Right atrium auricular region (tissue), 2 donors: ENCODE results near the gene SLC4A9. TPM values are rescaled to one million over a fixed set of nuclear protein-coding genes. Genes with fewer than 3 reads are reported as not detected.

Experiments used
- DNase-seq: peaks from one replicate; pipeline ENCODE4 v3.0.0-alpha.2; 2019; ENCODE audit warnings: low spot score
- H3K27ac ChIP-seq, 2 donors: fragments of 200-600 bp; sonication (generic); 1 replicate in 1 of 2; 2 replicates in 1 of 2; pipeline ENCODE4 v1.5.1; 2016 to 2019
- H3K27me3 ChIP-seq, 2 donors: fragments of 200-600 bp; sonication (generic); one replicate each; pipeline versions ENCODE4 v1.5.1 to v1.6.0; 2017 to 2019
- H3K36me3 ChIP-seq: fragments of 200-600 bp; sonication (generic); one replicate; pipeline ENCODE4 v1.5.1; 2016
- H3K4me1 ChIP-seq, 2 donors: fragments of 200-600 bp; sonication (generic); one replicate each; pipeline versions ENCODE4 v1.5.1 to v1.6.0; 2017 to 2019
- H3K4me3 ChIP-seq, 2 donors: fragments of 200-600 bp; sonication (generic); 1 replicate in 1 of 2; 2 replicates in 1 of 2; pipeline ENCODE4 v1.5.1; 2017 to 2019; ENCODE audit warnings: mild to moderate bottlenecking in 1 of 2, moderate library complexity in 1 of 2
- H3K9me3 ChIP-seq, 2 donors: fragments of 200-600 bp; sonication (generic); one replicate each; pipeline ENCODE4 v1.5.1; 2019
- total RNA-seq, 2 donors: library from RNA; depleted of rRNA; stranded (reverse); fragments of >200 nt; gene quantifications; one replicate each; pipeline ENCODE4 v1.1.0, GENCODE V29; 2016
- TF ChIP-seq, protein P1 (sequence below), 2 donors: fragments of 200-600 bp; sonication (generic); IDR thresholded peaks; one replicate each; pipeline ENCODE4 v1.5.1; 2019; ENCODE audit warnings: antibody characterized with exemption in 2 of 2

Gene SLC4A9
- total RNA-seq, 2 donors from 2014 or later, result not detected

- no peak overlapping the region for H3K4me3 ChIP-seq
- H3K36me3 ChIP-seq, result no peaks in the 10 kb centered on the region
- TF ChIP-seq, protein P1, sequence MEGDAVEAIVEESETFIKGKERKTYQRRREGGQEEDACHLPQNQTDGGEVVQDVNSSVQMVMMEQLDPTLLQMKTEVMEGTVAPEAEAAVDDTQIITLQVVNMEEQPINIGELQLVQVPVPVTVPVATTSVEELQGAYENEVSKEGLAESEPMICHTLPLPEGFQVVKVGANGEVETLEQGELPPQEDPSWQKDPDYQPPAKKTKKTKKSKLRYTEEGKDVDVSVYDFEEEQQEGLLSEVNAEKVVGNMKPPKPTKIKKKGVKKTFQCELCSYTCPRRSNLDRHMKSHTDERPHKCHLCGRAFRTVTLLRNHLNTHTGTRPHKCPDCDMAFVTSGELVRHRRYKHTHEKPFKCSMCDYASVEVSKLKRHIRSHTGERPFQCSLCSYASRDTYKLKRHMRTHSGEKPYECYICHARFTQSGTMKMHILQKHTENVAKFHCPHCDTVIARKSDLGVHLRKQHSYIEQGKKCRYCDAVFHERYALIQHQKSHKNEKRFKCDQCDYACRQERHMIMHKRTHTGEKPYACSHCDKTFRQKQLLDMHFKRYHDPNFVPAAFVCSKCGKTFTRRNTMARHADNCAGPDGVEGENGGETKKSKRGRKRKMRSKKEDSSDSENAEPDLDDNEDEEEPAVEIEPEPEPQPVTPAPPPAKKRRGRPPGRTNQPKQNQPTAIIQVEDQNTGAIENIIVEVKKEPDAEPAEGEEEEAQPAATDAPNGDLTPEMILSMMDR (IDR thresholded peaks at IDR 0.05), result no peak
- no peak overlapping the region for H3K27ac ChIP-seq
- no peaks in the 10 kb centered on the region for H3K27me3 ChIP-seq
- DNase-seq, result no peak
- H3K4me1 ChIP-seq, result peaks cover 0 to 52% of the 10 kb centered on the region in 2 donors
- no peaks in the 10 kb centered on the region for H3K9me3 ChIP-seq
Measured at GRCh38 chr5:140324041-140324600, 35.9 kb upstream of the SLC4A9 start.

- Histone ChIP-seq H3K27me3 (no peaks in the 10 kb centered on the region), H3K4me3 (no peak overlapping the region), H3K27ac (no peak overlapping the region), H3K4me1 (peaks cover 0 to 58% of the 10 kb centered on the region in 2 donors), H3K36me3 (no peaks in the 10 kb centered on the region), H3K9me3 (no peaks in the 10 kb centered on the region)
- no peak for DNase-seq
- TF ChIP-seq, protein P1 (IDR thresholded peaks at IDR 0.05), result no peak
Measured at GRCh38 chr5:140324617-140325241, 35.3 kb upstream of the SLC4A9 start.

DNA sequence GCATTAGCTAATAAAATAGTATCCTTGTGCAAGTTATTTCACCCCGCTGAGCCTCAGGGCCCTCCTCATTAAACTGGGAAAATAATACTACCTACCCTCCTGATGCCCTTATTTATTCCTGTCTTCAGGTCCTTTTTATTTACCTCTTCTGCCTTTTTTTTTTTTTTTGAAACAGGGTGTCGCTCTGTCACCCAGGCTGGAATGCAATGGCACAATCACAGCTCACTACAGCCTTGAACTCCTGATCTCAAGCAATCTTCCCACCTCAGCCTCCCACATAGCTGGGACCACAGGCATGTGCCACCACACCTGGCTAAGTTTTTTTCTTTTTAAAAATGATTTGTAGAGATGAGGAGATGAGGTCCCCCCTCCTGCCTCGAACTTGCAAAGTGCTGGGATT is 34.5 kb upstream of the SLC4A9 start:
- Histone ChIP-seq H3K4me3 (no peak overlapping the region), H3K27ac (no peak overlapping the region), H3K27me3 (no peaks in the 10 kb centered on the region), H3K4me1 (peaks cover 0 to 58% of the 10 kb centered on the region in 2 donors), H3K9me3 (no peaks in the 10 kb centered on the region), H3K36me3 (no peaks in the 10 kb centered on the region)
- DNase-seq, result no peak
- TF ChIP-seq, protein P1 (IDR thresholded peaks at IDR 0.05), result no peak

- Histone ChIP-seq H3K9me3 (no peaks in the 10 kb centered on the region), H3K4me1 (peaks cover 0 to 49% of the 10 kb centered on the region in 2 donors), H3K4me3 (no peak overlapping the region), H3K27ac (no peak overlapping the region), H3K36me3 (peaks cover 6% of the 10 kb centered on the region), H3K27me3 (no peaks in the 10 kb centered on the region)
- TF ChIP-seq, protein P1 (IDR thresholded peaks at IDR 0.05), result no peak
- DNase-seq, result no peak
Measured at GRCh38 chr5:140327589-140327988, 32.4 kb upstream of the SLC4A9 start.

DNA sequence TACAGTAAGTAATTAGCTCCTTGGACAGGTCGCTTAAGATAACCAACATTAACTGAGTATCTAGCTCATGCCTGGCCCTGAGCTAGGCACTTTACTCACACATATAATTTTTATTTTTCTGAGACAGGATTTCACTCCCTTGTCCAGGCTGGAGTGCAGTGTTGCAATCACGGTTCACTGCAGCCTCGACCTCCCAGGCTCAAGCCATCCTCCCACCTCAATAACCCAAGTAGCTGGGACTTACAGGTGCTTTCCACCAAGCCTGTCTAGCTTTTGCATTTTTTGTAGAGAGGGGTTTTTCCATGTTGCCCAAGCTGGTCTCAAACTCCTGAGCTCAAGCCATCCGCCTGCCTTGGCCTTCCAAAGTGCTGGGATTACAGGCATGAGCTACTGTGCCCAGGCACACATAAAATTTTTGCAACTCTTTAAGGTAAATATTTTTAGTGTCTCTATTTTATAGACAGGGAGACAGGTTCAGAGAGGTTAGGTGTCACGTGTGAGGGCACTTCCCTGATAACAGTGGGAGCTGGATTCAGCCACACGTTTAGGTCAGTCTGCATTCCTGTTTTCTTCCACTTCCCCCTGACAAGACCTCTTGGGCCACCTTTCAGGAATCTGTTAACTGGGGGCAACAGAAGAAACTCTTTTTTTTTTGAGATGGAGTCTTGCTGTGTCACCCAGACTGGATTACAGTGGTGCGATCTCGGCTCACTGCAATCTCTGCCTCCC is 31.8 kb upstream of the SLC4A9 start:
- no peaks in the 10 kb centered on the region for H3K9me3 ChIP-seq
- H3K4me3 ChIP-seq, result no peak overlapping the region
- peaks cover 0 to 43% of the 10 kb centered on the region in 2 donors for H3K4me1 ChIP-seq
- H3K27ac ChIP-seq, result no peak overlapping the region
- no peaks in the 10 kb centered on the region for H3K27me3 ChIP-seq
- TF ChIP-seq, protein P1 (IDR thresholded peaks at IDR 0.05), result no peak
- DNase-seq, result no peak
- peaks cover 12% of the 10 kb centered on the region for H3K36me3 ChIP-seq
